GM18873 (cell line): ENCODE measurements around the gene B3GALT6.
A peak's percentile ranks its signal among the peaks of the same experiment; 100 is the strongest.

ENCODE experiments used
- ATAC-seq: cut with Tn5 transposase; IDR thresholded peaks from one replicate; pipeline ENCODE4 v1.9.1; 2021; ENCODE audit warnings: mild to moderate bottlenecking, moderate library complexity, moderate number of reproducible peaks; ENCODE audit not compliant: unreplicated experiment, low FRiP score

B3GALT6 gene

GRCh38 chr1:1259540-1259939, 27.5 kb downstream of the B3GALT6 start:
- no peak for ATAC-seq

DNA sequence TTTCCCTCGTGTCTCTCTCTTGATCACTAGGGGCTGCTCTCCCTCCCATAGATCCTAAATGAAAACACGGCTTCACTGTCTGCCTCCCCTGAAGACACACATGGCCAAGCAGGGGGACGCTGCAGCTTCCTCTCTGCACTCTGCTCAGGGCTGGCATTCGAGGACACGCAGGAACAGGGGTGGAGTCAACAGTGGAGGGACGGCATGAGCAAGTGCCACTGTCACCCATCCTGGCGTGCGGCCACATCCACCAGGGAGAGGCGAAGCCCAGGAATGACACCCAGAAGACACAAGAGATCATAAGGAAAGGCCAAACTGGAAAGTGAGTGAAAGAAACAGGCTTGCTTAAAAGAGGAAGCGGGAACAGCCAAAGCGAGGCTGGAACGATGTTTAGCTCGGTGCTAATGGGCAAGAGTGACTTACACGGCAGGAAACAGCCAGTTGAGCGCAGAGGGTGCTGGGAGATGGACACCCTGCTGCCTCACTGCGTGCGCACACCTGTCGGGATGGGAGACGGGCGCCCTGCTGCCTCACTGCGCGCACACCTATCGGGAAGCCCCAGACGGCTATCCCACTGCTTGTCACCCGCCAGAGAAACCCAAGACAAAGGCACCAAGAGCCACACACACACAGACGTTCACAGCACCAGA, 28.0 kb downstream of the B3GALT6 start:
- ATAC-seq: no peak

GRCh38 chr1:1260843-1261560, 29.0 kb downstream of the B3GALT6 start:
- ATAC-seq: no peak

DNA sequence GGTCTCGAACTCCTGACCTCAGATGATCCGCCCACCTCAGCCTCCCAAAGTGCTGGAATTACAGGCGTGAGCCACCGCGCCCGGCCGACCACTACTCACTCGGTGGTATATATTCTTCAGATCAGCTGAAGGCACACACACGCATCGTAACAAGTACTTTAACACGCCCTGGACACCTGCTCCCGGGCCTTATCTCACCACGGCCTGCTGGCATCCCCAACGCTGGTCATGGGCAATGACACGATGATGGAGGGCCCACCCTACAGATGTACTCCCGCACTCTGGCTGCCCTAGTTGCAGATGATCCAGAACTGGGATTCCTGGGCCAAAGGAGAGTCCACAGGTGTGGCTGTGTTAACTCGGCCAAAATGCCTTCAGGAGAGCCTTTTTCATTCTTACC, 30.0 kb downstream of the B3GALT6 start:
- no peak for ATAC-seq

DNA sequence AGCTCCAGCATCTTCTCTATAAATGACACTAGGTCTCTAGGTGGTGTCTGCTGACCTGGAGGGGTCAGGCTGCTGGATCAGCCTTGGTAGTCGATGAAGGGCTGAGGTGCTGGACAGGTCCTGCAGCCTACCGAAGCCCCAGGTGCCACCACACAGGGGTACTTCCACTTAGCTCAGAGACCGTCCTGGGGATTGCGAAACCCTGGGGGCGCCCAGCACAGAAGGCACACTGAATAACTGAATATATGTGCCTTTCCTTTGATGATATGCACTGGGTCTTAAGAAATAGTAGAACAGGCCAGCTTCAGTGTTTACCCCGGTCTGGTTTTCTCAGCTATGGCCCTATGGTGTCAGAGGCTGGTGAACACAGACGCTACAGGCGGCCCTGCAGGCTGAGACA, 30.7 kb downstream of the B3GALT6 start:
- ATAC-seq: no peak

GRCh38 chr1:1264026-1264425, 32.0 kb downstream of the B3GALT6 start:
- ATAC-seq: no peak

DNA sequence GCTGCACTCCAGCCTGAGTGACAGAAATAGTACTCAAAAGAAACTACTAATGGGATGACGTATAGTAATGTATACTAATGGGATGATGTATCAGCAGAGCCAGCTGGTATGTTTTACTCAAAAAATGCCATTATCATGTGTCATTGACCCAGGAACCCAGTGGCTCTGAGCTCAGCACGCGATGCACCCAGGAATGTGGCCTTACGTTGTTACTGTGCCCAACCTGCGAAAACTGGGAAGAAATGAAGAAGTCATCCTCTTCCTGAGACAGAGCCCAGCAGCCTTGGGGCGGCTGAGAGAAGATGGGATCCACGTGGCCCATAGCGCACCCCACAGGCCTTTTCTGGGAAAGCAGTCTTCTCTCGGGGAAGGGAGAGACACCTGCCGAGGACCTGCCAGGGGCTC, 32.8 kb downstream of the B3GALT6 start:
- no peak for ATAC-seq

DNA sequence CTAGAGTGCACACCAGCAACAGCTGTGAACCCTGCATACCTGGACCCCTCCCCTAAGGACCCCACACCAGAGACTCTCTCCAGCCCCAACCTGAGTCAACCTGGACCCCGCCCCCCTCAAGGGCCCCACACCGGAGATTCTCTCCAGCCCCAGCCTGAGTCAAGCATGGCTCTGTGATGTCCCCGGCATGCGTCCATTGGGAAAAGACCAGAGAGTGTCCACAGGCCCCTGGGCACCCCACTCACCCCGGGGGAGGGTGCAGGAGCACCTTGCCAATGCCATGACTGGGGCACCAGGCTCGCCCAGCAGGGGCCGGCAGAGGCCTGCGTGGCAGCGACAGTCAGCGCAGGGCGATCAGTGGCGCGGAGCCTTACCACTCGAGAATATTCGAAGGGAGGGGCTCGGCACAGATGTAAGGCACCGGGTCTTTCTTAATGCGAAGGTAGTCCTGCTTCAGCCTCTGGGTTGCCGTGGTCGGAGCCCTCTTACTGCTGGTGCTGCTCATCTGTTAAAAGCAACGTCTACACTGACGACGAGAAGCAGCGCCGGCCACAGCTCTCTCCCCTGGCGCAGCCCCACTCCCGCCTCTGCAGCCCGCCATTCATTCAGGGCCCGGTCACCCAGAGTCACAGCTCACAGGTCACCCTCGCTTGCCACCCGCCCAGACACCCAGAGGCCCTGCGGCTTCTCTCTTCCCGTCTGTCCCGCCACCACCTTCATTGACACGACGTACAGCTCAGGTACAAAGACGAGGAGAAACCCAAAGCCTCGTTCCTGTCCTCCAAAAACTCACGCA, 35.6 kb downstream of the B3GALT6 start:
- ATAC-seq: no peak

DNA sequence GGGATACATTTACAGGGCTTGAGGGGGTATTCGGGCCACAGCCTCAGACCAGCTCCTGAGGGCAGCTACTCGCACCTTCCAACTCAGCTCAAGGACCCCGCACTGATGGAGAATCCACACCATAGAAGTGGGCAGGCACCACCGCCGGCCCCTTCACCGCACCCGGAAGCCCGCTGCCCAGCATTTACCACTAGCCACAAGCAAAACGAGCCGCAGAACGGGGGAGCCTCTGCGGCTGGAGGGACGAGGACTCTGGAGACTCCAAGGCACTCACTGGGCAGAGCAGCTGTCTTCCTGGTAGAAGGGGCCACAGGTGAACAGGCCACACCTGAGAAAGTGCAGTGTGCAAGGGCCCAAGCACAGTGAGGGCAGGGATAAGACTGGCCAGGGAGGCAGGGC, 36.2 kb downstream of the B3GALT6 start:
- ATAC-seq: no peak

- ATAC-seq: no peak
Measured at GRCh38 chr1:1270813-1271212, 38.8 kb downstream of the B3GALT6 start.

GRCh38 chr1:1272341-1273208, 40.5 kb downstream of the B3GALT6 start:
- peak; percentile 11 for ATAC-seq

DNA sequence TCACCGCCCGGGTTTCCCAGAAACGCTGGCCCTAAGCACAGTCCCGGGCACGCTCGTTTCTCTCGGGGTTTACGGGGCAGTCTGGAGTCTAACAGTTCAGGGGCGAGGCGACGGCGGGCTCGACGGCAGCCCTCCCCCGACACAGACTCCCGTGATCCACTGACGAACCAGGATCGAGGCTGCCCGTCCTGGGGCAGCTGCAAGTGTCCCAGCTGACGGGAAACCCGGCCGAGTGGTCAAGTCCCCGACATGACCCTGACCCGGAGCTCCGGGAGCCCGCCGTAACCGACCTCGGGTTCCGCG, 41.1 kb downstream of the B3GALT6 start:
- ATAC-seq: no peak

GRCh38 chr1:1273512-1274298, 41.7 kb downstream of the B3GALT6 start, which contains the start of gene UBE2J2:
Gene UBE2J2, minus strand, starts transcription at chr1:1273854. Its CDS starts 5,862 bp downstream, at chr1:1267992.
- peak; percentile 57 for ATAC-seq

DNA sequence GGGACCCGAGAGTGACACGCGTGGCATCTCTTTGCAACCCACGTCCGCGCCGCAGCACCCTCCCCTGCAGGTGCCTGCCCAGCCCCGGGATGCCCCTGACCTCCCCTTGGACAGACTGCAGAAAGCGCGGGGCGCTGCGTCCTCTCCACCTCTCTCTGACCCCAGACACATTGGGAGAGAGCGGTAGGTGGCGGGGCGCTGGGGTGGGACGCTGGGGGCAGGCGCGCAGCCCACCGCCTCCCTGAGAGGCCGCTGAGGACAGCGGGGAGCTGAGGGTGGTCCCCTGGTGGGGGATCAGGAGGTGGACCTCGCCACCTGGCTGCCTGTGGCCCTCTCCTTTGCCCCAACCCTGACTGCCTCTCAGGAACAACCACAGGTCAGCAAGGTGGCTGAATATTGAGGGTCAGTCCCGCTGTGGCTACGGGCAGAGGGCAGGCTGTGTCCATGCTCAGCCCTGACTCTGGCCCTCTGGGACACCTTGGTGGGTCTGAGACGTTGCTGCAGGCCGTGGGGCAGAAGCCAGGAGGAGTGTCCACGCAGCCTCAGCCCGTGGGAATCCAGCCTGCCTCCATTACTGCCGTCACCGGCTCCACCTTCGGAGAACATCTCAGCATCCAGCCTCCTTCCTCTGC, 42.4 kb downstream of the B3GALT6 start:
- no peak for ATAC-seq

DNA sequence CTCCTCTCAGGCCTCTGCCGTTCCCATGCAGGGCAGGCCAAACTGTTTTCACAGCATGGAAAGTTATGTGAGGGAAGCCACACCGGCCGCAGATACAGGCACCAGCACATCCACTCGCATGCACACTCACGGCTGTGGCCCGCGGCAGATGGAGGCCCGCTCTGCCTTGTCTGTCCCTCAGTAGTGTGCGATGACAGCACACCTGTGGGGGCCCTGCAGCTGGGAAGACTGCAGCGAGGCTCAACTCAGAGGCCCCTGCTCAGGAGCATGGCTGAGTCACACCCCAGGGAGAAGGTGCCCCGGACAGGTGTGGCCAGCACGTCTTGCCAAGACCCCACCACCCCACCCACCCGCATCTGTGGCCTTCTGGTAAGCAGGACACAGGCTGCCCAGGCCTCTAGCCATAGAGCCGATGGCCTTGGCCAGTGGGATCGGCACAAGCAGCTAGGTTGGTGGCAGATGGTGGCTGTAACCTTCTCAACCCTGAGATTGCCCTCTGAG, 42.9 kb downstream of the B3GALT6 start:
- ATAC-seq: no peak

- ATAC-seq: no peak
Measured at GRCh38 chr1:1275836-1276235, 43.8 kb downstream of the B3GALT6 start.

- ATAC-seq: no peak
Measured at GRCh38 chr1:1278620-1279019, 46.6 kb downstream of the B3GALT6 start.

- ATAC-seq: no peak
Measured at GRCh38 chr1:1279028-1279427, 47.0 kb downstream of the B3GALT6 start.

DNA sequence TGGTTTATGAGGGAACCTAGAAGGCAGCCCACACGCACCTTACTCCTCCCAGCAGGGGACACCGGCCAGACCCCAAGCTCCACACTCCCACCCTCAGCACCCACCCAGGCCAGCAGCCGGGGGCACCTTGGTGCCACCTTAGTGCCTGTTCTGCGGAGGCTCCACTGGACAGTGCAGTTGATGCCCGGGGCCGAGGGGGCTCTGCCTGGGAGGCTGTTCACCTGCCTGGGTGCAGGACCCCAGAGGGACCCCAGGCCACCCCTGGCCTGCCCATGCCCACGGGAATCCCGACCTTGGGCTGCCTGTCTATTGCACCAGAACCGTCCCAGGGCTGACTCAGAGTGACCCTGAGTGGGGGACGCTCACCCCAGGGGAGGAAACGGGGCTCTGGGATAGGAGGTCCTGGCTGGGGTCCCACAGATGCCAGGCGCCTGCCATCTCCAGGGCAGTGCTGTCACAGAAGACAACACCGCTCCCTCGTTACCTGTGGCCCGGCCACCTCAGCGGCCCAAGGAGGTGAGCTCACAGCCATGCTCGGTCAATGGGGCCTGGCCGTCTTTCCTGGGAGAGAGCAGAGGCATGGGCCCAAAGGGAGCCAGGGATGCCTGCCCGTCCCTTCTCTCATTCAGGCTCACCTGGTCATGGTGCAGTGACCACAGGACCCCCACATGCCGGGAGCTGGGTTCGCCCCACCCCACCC, 48.9 kb downstream of the B3GALT6 start:
- ATAC-seq: no peak
